Ovary (tissue), 3 donors: ENCODE results near the gene BCL2A1.

Experiments used
- POLR2A ChIP-seq: fragments of 450-650 bp; IDR thresholded peaks from one replicate; pipeline ENCODE4 v1.6.1; 2017; ENCODE audit warnings: antibody characterized with exemption, mild to moderate bottlenecking, moderate library complexity
- TF ChIP-seq, protein P1 (sequence below), 3 donors: fragments of 450-650 bp in 2 of 3; fragments of 200-600 bp in 1 of 3; IDR thresholded peaks; one replicate each; pipeline versions ENCODE4 v1.5.1 to v1.8.0; 2016 to 2022; ENCODE audit warnings: antibody characterized with exemption in 3 of 3, mild to moderate bottlenecking in 1 of 3
- donor health status: DM: no; HTN: no; CAD: no.

DNA sequence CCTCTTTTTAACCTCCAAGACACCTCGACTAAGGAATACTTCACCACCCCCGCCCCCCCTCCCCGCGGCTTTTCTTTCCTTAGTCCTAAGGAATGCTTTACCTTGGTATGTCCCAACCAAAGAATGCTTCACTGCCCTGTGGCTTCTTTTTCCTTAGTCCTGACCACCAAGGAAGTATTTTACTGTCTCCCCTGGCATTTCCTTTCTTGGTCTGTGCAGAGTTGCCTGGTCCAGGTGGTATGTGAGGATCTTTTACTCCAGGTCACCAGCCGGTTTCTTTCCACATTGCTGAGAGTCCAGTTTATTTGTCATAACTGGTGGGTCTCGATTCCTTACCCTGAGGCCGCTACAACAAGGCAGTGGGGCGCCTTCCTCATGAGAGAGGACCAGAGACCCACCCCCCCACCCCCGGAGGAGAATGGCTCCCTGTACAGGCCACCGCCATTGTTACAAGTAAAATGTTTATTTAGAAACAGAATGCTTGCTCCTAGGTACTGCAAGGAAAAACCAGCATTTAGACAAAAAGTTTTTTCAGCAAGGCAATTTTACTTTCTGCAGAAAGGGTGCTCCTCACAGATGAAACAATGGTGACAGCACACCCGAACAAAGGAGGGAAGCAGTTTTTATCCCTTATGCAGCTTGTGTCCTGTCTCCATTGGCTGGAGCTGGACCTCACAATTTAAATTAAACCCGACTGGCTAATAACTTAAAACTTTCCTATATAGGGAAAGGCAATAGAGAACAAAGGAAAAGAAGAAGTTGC, 51.1 kb downstream of the BCL2A1 start:
- TF ChIP-seq, protein P1, sequence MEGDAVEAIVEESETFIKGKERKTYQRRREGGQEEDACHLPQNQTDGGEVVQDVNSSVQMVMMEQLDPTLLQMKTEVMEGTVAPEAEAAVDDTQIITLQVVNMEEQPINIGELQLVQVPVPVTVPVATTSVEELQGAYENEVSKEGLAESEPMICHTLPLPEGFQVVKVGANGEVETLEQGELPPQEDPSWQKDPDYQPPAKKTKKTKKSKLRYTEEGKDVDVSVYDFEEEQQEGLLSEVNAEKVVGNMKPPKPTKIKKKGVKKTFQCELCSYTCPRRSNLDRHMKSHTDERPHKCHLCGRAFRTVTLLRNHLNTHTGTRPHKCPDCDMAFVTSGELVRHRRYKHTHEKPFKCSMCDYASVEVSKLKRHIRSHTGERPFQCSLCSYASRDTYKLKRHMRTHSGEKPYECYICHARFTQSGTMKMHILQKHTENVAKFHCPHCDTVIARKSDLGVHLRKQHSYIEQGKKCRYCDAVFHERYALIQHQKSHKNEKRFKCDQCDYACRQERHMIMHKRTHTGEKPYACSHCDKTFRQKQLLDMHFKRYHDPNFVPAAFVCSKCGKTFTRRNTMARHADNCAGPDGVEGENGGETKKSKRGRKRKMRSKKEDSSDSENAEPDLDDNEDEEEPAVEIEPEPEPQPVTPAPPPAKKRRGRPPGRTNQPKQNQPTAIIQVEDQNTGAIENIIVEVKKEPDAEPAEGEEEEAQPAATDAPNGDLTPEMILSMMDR (IDR thresholded peaks at IDR 0.05): no peak
- no peak for TF ChIP-seq POLR2A
